ENCODE results near the gene IMPA2. TPM values are rescaled to one million over a fixed set of nuclear protein-coding genes. Genes with fewer than 3 reads are reported as not detected.
A peak's percentile ranks its signal among the peaks of the same experiment; 100 is the strongest.

IMPA2 gene
- total and polyA plus RNA-seq, 11 donors: 18.1 to 73.0 (median 40.8) TPM

DNA sequence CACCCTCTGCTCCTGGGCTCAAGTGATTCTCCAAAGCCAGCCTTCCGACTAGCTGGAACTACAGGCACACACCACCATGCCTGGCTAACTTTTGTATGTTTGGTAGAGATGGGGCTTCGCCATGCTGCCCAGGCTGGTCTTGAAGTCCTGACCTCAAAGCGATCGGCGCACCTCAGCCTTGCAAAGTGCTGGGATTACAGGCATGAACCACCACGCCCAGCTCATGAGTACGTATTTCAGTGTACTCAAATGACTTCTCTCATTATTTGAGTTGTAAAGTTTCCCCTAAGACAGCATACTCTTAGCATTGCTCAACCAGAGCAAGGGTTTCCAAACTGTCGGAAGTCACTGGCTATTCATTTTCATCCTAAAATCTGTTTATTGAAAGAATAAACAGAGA lies 40.3 kb downstream of the IMPA2 start:
- H3K4me1 ChIP-seq: peaks cover 0 to 4% (median 0%) of the 10 kb centered on the region in 12 donors
- intact Hi-C loops (cut with DNase I): no loop called here
- TF ChIP-seq, protein P1, sequence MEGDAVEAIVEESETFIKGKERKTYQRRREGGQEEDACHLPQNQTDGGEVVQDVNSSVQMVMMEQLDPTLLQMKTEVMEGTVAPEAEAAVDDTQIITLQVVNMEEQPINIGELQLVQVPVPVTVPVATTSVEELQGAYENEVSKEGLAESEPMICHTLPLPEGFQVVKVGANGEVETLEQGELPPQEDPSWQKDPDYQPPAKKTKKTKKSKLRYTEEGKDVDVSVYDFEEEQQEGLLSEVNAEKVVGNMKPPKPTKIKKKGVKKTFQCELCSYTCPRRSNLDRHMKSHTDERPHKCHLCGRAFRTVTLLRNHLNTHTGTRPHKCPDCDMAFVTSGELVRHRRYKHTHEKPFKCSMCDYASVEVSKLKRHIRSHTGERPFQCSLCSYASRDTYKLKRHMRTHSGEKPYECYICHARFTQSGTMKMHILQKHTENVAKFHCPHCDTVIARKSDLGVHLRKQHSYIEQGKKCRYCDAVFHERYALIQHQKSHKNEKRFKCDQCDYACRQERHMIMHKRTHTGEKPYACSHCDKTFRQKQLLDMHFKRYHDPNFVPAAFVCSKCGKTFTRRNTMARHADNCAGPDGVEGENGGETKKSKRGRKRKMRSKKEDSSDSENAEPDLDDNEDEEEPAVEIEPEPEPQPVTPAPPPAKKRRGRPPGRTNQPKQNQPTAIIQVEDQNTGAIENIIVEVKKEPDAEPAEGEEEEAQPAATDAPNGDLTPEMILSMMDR (IDR thresholded peaks at IDR 0.05): no peak
- no peak for TF ChIP-seq POLR2A (IDR thresholded peaks at IDR 0.05)
- no peak overlapping the region for H3K4me3 ChIP-seq
- no peaks in the 10 kb centered on the region for H3K9me3 ChIP-seq
- peaks cover 0 to 37% (median 17%) of the 10 kb centered on the region in 9 donors for H3K36me3 ChIP-seq
- DNase-seq (no peak), ATAC-seq (no peak)
- H3K27me3 ChIP-seq: no peaks in the 10 kb centered on the region
- no peak overlapping the region for H3K27ac ChIP-seq
- WGBS, 4 donors: 93 to 98% (median 97%) methylated on average over 8 of the region's 8 CpGs

DNA sequence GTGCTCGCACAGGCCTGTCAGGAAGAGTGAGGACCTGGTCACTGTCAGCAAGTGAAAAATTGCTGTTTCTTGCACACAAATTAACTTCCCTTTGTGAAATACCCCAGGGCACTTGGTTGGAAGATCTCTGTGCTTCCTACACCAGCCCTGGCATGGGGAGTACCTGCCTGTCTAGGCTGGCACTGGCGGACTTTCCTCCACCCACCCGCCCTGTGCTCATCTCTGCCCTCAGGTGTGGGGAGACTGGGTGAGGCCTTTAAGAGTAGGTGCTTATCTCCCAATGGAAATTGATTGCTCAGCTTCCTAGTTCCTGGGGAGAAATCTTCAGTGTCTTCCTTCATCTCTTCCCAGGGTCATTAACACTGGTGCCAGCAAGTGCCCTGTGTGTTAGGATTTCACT lies 42.1 kb downstream of the IMPA2 start:
- 97 to 100% (median 98%) methylated on average over 3 of the region's 3 CpGs for WGBS, 4 donors
- intact Hi-C loops (cut with DNase I): no loop called here
- Histone ChIP-seq H3K36me3 (peaks cover 0 to 30% (median 12%) of the 10 kb centered on the region in 9 donors), H3K4me3 (no peak overlapping the region), H3K9me3 (no peaks in the 10 kb centered on the region), H3K4me1 (peaks cover 0 to 14% (median 3%) of the 10 kb centered on the region in 12 donors), H3K27ac (no peak overlapping the region), H3K27me3 (no peaks in the 10 kb centered on the region)
- ATAC-seq (no peak), DNase-seq (no peak)
- TF ChIP-seq POLR2A (IDR thresholded peaks at IDR 0.05): no peak
- TF ChIP-seq, protein P1 (IDR thresholded peaks at IDR 0.05): no peak

GRCh38 chr18:12026562-12026961 lies 45.3 kb downstream of the IMPA2 start:
- ATAC-seq (no peak), DNase-seq (no peak)
- Histone ChIP-seq H3K4me3 (no peak overlapping the region), H3K4me1 (peaks cover 0 to 18% (median 3%) of the 10 kb centered on the region in 12 donors), H3K9me3 (no peaks in the 10 kb centered on the region), H3K27me3 (no peaks in the 10 kb centered on the region), H3K36me3 (peaks cover 0 to 36% (median 22%) of the 10 kb centered on the region in 9 donors), H3K27ac (peak overlapping the region in 9 of 12 donors; percentile 19 to 70 (median 42))
- intact Hi-C loops (cut with DNase I): no loop called here
- TF ChIP-seq, protein P1 (IDR thresholded peaks at IDR 0.05): no peak
- no peak for TF ChIP-seq POLR2A (IDR thresholded peaks at IDR 0.05)
- WGBS, 4 donors: 86 to 93% (median 92%) methylated on average over 5 of the region's 5 CpGs

DNA sequence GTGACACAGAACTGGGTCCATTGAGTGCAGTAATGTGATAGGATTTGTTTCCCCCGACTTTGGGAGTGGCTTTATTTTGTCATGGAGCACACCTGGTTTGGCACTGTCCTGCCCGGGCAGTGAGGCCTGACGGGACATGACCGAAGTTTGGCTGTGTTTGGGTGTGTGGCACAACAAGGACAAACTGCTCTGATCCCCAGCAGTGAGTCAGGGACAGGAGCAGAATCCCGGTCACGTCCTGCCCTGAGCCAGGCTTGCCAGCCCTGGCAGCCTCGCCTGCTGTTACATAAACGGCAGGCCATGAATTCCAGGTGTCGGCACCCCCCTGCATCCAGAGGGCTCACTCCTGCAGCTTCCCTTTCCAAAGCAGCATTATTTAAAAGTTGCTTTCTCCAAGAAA lies 45.7 kb downstream of the IMPA2 start:
- H3K4me1 ChIP-seq: peaks cover 0 to 18% (median 3%) of the 10 kb centered on the region in 12 donors
- intact Hi-C loops (cut with DNase I): no loop called here
- no peak overlapping the region for H3K4me3 ChIP-seq
- 44 to 57% (median 53%) methylated on average over 9 of the region's 9 CpGs for WGBS, 4 donors
- TF ChIP-seq POLR2A (IDR thresholded peaks at IDR 0.05): no peak
- TF ChIP-seq, protein P1 (IDR thresholded peaks at IDR 0.05): no peak
- no peaks in the 10 kb centered on the region for H3K9me3 ChIP-seq
- H3K36me3 ChIP-seq: peaks cover 0 to 35% (median 21%) of the 10 kb centered on the region in 9 donors
- peak in 3 of 5 donors; percentile 53 to 82 (median 76) for DNase-seq
- peak overlapping the region in 10 of 12 donors; percentile 19 to 70 (median 44) for H3K27ac ChIP-seq
- peak; percentile 89 to 92 (median 90) for ATAC-seq
- no peaks in the 10 kb centered on the region for H3K27me3 ChIP-seq
